Activated naive CD4-positive, alpha-beta T cell (primary cell): Measurements from ENCODE around the gene SIRT7.

Experiments used
- DNase-seq, 4 experiments: peaks; one replicate each; lab custom pipeline; 2025; lab: John Stamatoyannopoulos, UW

The SIRT7 gene

GRCh38 chr17:81931557-81932332 is 13.8 kb upstream of the SIRT7 start:
- DNase-seq = no peak

GRCh38 chr17:81931189-81931556 is 13.2 kb upstream of the SIRT7 start:
- no peak for DNase-seq

GRCh38 chr17:81930142-81931125 is 12.5 kb upstream of the SIRT7 start:
- DNase-seq = no peak

GRCh38 chr17:81929253-81930141 is 11.5 kb upstream of the SIRT7 start:
- DNase-seq = no peak

GRCh38 chr17:81928544-81929252 is 10.7 kb upstream of the SIRT7 start:
- DNase-seq = no peak

GRCh38 chr17:81927653-81928543 is 9.9 kb upstream of the SIRT7 start, which contains the start of gene MAFG:
TSS of gene MAFG (minus strand) at chr17:81927735. CDS start at chr17:81923185, 4,550 bp downstream.
- peak; percentile 72 to 83 (median 79) for DNase-seq

- DNase-seq = no peak
These were observed 9.2 kb upstream of the SIRT7 start for GRCh38 chr17:81927152-81927652.

GRCh38 chr17:81926451-81927151 is 8.6 kb upstream of the SIRT7 start:
- DNase-seq = peak in 1 of 4 experiments; percentile 42

GRCh38 chr17:81925860-81926450 is 8.0 kb upstream of the SIRT7 start:
- DNase-seq = no peak

GRCh38 chr17:81924557-81925532 is 6.9 kb upstream of the SIRT7 start:
- DNase-seq = peak in 1 of 4 experiments; percentile 27

- DNase-seq = no peak
These were observed 5.6 kb upstream of the SIRT7 start for GRCh38 chr17:81923302-81924260.

GRCh38 chr17:81922566-81923301 is 4.8 kb upstream of the SIRT7 start:
- DNase-seq = no peak

GRCh38 chr17:81921996-81922565 is 4.1 kb upstream of the SIRT7 start:
- no peak for DNase-seq

- no peak for DNase-seq
These were observed 3.5 kb upstream of the SIRT7 start for GRCh38 chr17:81921537-81921862.
